NB4 (cell line): Measurements from ENCODE around the gene BAG5.

ENCODE experiments used
- CTCF ChIP-seq: IDR thresholded peaks from one replicate; pipeline ENCODE4 v1.5.1; 2012; ENCODE audit warnings: low read depth, low read length
- POLR2A ChIP-seq: IDR thresholded peaks from 2 replicates; pipeline ENCODE4 v1.6.1; 2011; ENCODE audit warnings: mild to moderate bottlenecking; ENCODE audit not compliant: insufficient read length; ENCODE audit errors: extremely low read depth

- TF ChIP-seq CTCF (no peak), POLR2A (no peak)
These were observed 11.1 kb downstream of the BAG5 start for GRCh38 chr14:103551338-103551762.
